H1 (cell line): Measurements from ENCODE around the gene CACNG4. TPM values are rescaled to one million over a fixed set of nuclear protein-coding genes. Genes with fewer than 3 reads are reported as not detected.

ENCODE experiments used
- CTCF ChIA-PET: fragments of 300-600 bp; sonication (Branson Sonifier 250); formaldehyde crosslinking; loops from one replicate; lab custom pipeline; 2021; ENCODE audit not compliant: partially characterized antibody; lab: Charles Lee
- POLR2A ChIA-PET: fragments of 300-600 bp; sonication (Branson Sonifier 250); formaldehyde crosslinking; loops from one replicate; lab custom pipeline; 2021; ENCODE audit warnings: inconsistent platforms; ENCODE audit not compliant: partially characterized antibody; lab: Charles Lee
- DNase-seq, 2 experiments: peaks; one replicate each; pipeline versions ENCODE4 v3.0.0 to v3.0.0-alpha.2; 2010 to 2022; ENCODE audit warnings: low spot score in 2 of 2, low read depth in 1 of 2, mixed read lengths in 1 of 2
- FAIRE-seq: peaks from 2 replicates; lab custom pipeline; 2011; peaks lifted over from hg19 to GRCh38; lab: Jason Lieb, UNC
- H2AFZ ChIP-seq: 2 replicates; pipeline ENCODE4 v1.8.1; 2012; ENCODE audit warnings: low read length, inconsistent platforms
- H2AK5ac ChIP-seq: 2 replicates; pipeline ENCODE4 v1.6.1; 2013; ENCODE audit warnings: low read depth, low read length
- H2BK120ac ChIP-seq: replicated peaks from 2 replicates; pipeline ENCODE3; 2013; ENCODE audit warnings: low read depth, low read length, inconsistent platforms
- H2BK12ac ChIP-seq: 2 replicates; pipeline ENCODE4 v1.6.1; 2013; ENCODE audit warnings: low read depth, low read length
- H2BK15ac ChIP-seq: 2 replicates; pipeline ENCODE4 v1.6.1; 2013; ENCODE audit warnings: low read length
- H2BK20ac ChIP-seq: 2 replicates; pipeline ENCODE4 v1.6.1; 2013; ENCODE audit warnings: low read length
- H2BK5ac ChIP-seq: 2 replicates; pipeline ENCODE4 v1.6.1; 2013; ENCODE audit warnings: low read depth, low read length
- H3K14ac ChIP-seq: 2 replicates; pipeline ENCODE4 v1.6.1; 2013; ENCODE audit warnings: inconsistent platforms; ENCODE audit not compliant: insufficient read length
- H3K18ac ChIP-seq: 2 replicates; pipeline ENCODE4 v1.6.1; 2013; ENCODE audit warnings: low read length; ENCODE audit errors: extremely low read depth
- H3K23ac ChIP-seq: 2 replicates; pipeline ENCODE4 v1.6.1; 2013; ENCODE audit warnings: inconsistent platforms; ENCODE audit not compliant: insufficient read length
- H3K23me2 ChIP-seq: 2 replicates; pipeline ENCODE4 v1.6.1; 2013; ENCODE audit warnings: low read depth, low read length
- H3K27ac ChIP-seq: 2 replicates; pipeline ENCODE4 v1.6.1; 2011; ENCODE audit warnings: low read depth, low read length, inconsistent platforms
- H3K27me3 ChIP-seq, 4 experiments: replicated peaks in 1 of 4; 1 replicate in 1 of 4; 2 replicates in 3 of 4; pipeline versions ENCODE4 v1.6.1 to v1.8.1; 2011 to 2013; ENCODE audit warnings: low read length in 3 of 4, mild to moderate bottlenecking in 3 of 4, inconsistent platforms in 2 of 4, mixed read lengths in 2 of 4, moderate library complexity in 1 of 4; ENCODE audit not compliant: control insufficient read depth in 3 of 4, insufficient read depth in 3 of 4; ENCODE audit errors: extremely low read depth in 1 of 4
- H3K36me3 ChIP-seq, 4 experiments: 2 replicates each; pipeline versions ENCODE4 v1.6.1 to v1.8.1; 2011 to 2013; ENCODE audit warnings: mild to moderate bottlenecking in 4 of 4, low read length in 3 of 4, moderate library complexity in 2 of 4, control low read depth in 1 of 4, inconsistent platforms in 1 of 4; ENCODE audit not compliant: insufficient read depth in 4 of 4, control insufficient read depth in 2 of 4
- H3K4ac ChIP-seq: replicated peaks from 2 replicates; pipeline ENCODE3; 2013; ENCODE audit warnings: low read length, low read depth, mixed read lengths, inconsistent platforms; ENCODE audit not compliant: insufficient read length
- H3K4me1 ChIP-seq, 4 experiments: replicated peaks in 1 of 4; 1 replicate in 1 of 4; 2 replicates in 3 of 4; pipeline versions ENCODE4 v1.6.1 to v1.8.1; 2011 to 2013; ENCODE audit warnings: low read length in 3 of 4, inconsistent platforms in 2 of 4, mixed read lengths in 1 of 4; ENCODE audit not compliant: insufficient read depth in 4 of 4, control insufficient read depth in 3 of 4
- H3K4me2 ChIP-seq, 2 experiments: 2 replicates each; pipeline versions ENCODE4 v1.6.1 to v1.8.1; 2011 to 2013; ENCODE audit warnings: low read depth in 2 of 2, low read length in 2 of 2, control low read depth in 1 of 2, inconsistent platforms in 1 of 2, mild to moderate bottlenecking in 1 of 2; ENCODE audit not compliant: insufficient read depth in 1 of 2
- H3K4me3 ChIP-seq, 4 experiments: fragments of 200-600, 300-600 bp in 1 of 4; sonication (generic), shearing (Covaris generic), sonication (Bioruptor Twin) in 1 of 4; 2 replicates each; pipeline versions ENCODE4 v1.5.1 to v1.8.1; 2011 to 2016; ENCODE audit warnings: low read length in 4 of 4, low read depth in 3 of 4, control low read depth in 2 of 4, inconsistent platforms in 2 of 4, mild to moderate bottlenecking in 2 of 4, mixed read lengths in 1 of 4, moderate library complexity in 1 of 4; ENCODE audit not compliant: insufficient read depth in 2 of 4; ENCODE audit errors: extremely low read depth in 1 of 4
- H3K56ac ChIP-seq: replicated peaks from 2 replicates; pipeline ENCODE3; 2013; ENCODE audit warnings: low read depth, mild to moderate bottlenecking, mixed read lengths, low read length, inconsistent platforms; ENCODE audit not compliant: insufficient read length
- H3K79me1 ChIP-seq: 2 replicates; pipeline ENCODE4 v1.6.1; 2013; ENCODE audit warnings: low read depth, low read length, control low read depth
- H3K79me2 ChIP-seq, 2 experiments: 2 replicates each; pipeline versions ENCODE4 v1.6.1 to v1.8.1; 2012 to 2013; ENCODE audit warnings: low read length in 2 of 2, mild to moderate bottlenecking in 2 of 2, inconsistent platforms in 1 of 2; ENCODE audit not compliant: insufficient read depth in 2 of 2, control insufficient read depth in 1 of 2
- H3K9ac ChIP-seq, 4 experiments: replicated peaks in 1 of 4; 1 replicate in 1 of 4; 2 replicates in 3 of 4; pipeline versions ENCODE4 v1.6.1 to v1.8.1; 2011 to 2013; ENCODE audit warnings: low read depth in 3 of 4, low read length in 3 of 4, control low read depth in 2 of 4, mild to moderate bottlenecking in 2 of 4, moderate library complexity in 2 of 4, inconsistent platforms in 1 of 4; ENCODE audit errors: extremely low read depth in 1 of 4
- H3K9me3 ChIP-seq, 2 experiments: 2 replicates each; pipeline versions ENCODE4 v1.6.1 to v1.8.1; 2012 to 2013; ENCODE audit warnings: mild to moderate bottlenecking in 2 of 2, moderate library complexity in 2 of 2, control low read depth in 1 of 2, inconsistent platforms in 1 of 2, low read depth in 1 of 2, low read length in 1 of 2, mixed read lengths in 1 of 2; ENCODE audit not compliant: insufficient read depth in 2 of 2
- H4K20me1 ChIP-seq, 2 experiments: replicated peaks in 1 of 2; 2 replicates each; pipeline versions ENCODE3 to v1.8.1; 2011 to 2013; ENCODE audit warnings: inconsistent platforms in 2 of 2, low read length in 2 of 2, mild to moderate bottlenecking in 1 of 2; ENCODE audit not compliant: insufficient read depth in 2 of 2, control insufficient read depth in 1 of 2
- H4K5ac ChIP-seq: 2 replicates; pipeline ENCODE4 v1.6.1; 2013; ENCODE audit warnings: low read length, low read depth, mixed read lengths, inconsistent platforms; ENCODE audit not compliant: insufficient read length
- H4K8ac ChIP-seq: 2 replicates; pipeline ENCODE4 v1.8.0; 2013; ENCODE audit warnings: mild to moderate bottlenecking, moderate library complexity, low read length, inconsistent platforms; ENCODE audit not compliant: insufficient read depth; ENCODE audit errors: extremely low read depth
- H4K91ac ChIP-seq: replicated peaks from 2 replicates; pipeline ENCODE3; 2013; ENCODE audit warnings: low read length, mixed read lengths, inconsistent platforms; ENCODE audit not compliant: insufficient read length
- CREB1 ChIP-seq: IDR thresholded peaks from 2 replicates; pipeline ENCODE4 v1.6.1; 2012; ENCODE audit warnings: inconsistent platforms
- POU5F1 ChIP-seq: IDR thresholded peaks from 2 replicates; pipeline ENCODE4 v1.6.1; 2011; ENCODE audit warnings: low read depth, mild to moderate bottlenecking, low read length, moderate library complexity
- SIN3A ChIP-seq, 2 experiments: IDR thresholded peaks in 1 of 2; conservative IDR thresholded peaks in 1 of 2; 2 replicates each; pipeline ENCODE4 v1.6.1; 2011 to 2012; ENCODE audit warnings: low read length in 2 of 2, improper control_type of control experiment in 1 of 2, low read depth in 1 of 2, mild to moderate bottlenecking in 1 of 2
- SIRT6 ChIP-seq: IDR thresholded peaks from one replicate; pipeline ENCODE4 v1.7.1; 2012; ENCODE audit warnings: low read length, inconsistent platforms
- TCF12 ChIP-seq: IDR thresholded peaks from 2 replicates; pipeline ENCODE4 v1.6.1; 2011; ENCODE audit warnings: low read depth, mild to moderate bottlenecking, low read length
- TEAD4 ChIP-seq: IDR thresholded peaks from 2 replicates; pipeline ENCODE4 v1.6.1; 2012; ENCODE audit warnings: low read depth, low read length, inconsistent platforms, mixed read lengths
- WGBS, 2 experiments: shearing (Covaris generic) in 1 of 2; methylation state at CpG; one replicate each; pipeline versions ENCODE4 v1.1.6 to v1.1.7; 2013 to 2015; ENCODE audit warnings: low lambda C conversion rate in 2 of 2, mixed read lengths in 2 of 2, inconsistent platforms in 1 of 2, low coverage in 1 of 2, missing lambda C conversion rate in 1 of 2; ENCODE audit not compliant: insufficient replicate concordance in 2 of 2, insufficient coverage in 1 of 2, insufficient read length in 1 of 2; ENCODE audit errors: extremely low coverage in 1 of 2, missing lambda C conversion rate in 1 of 2; 5-methylcytosine and 5-hydroxymethylcytosine counted together
- polyA plus RNA-seq, 7 experiments: library from polyadenylated mRNA; depleted of rRNA in 3 of 7; stranded (reverse) in 5 of 7; unstranded in 2 of 7; fragments of >200 nt in 5 of 7; fragments of 200-250 nt in 2 of 7; gene quantifications; 1 replicate in 5 of 7; 2 replicates in 1 of 7; 4 replicates in 1 of 7; pipeline versions ENCODE4 v1.2.1 to v1.2.3, GENCODE V29; 2011 to 2013; ENCODE audit warnings: missing spikeins in 2 of 7, mixed read lengths in 2 of 7
- total RNA-seq: library from RNA; stranded (reverse); fragmentation: NEBNext Ultra II Directional; extraction: Animal tissue kit (Norgen Biotek cat#: 25700); gene quantifications from 2 replicates; pipeline ENCODE4 v1.2.1, GENCODE V29; 2021

CACNG4 gene
- total and polyA plus RNA-seq, 2 of the 8 experiments (the other 6 are each of a cell fraction or from before 2014, with no cell fraction given): 3.6 to 5.6 TPM

DNA sequence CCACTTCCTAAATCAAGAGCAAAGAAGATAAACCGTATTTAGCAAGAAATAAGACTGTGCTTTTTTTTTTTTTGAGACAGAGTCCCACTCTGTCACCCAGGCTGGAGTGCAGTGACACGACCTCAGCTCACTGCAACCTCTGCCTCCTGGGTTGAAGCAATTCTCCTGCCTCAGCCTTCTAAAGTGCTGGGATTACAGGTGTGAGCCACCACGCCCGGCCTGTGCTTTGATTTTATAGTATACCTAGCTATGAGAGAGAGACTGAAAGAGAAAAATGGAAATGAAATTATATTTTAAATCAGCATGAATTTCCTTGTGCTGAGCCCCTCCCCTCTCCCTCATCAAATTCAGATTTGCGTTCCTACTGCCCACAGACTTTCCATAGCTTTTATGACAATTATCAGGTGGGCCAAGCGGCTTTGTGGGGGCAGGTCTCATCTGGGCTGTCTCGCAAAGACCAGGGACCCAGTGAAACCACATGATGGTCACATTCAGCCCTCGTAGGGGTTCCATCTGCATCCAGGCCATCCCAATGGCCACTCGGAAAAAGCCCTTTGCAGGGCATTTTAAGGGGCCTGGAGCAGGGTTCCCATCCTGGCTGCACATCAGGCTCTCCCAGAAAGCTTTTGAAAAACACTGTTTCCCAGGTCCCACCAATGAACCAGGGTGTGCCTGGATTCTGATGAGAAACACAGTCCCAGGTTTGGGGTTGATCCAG lies 88.4 kb downstream of the CACNG4 start:
- Histone ChIP-seq H3K18ac (no peak overlapping the region), H3K4me1 (no peaks in the 10 kb centered on the region), H4K20me1 (no peaks in the 10 kb centered on the region), H2BK15ac (no peak overlapping the region), H2BK20ac (no peak overlapping the region), H3K4ac (no peak overlapping the region), H3K4me2 (no peak overlapping the region), H3K9me3 (peaks cover 3 to 13% of the 10 kb centered on the region in 2 experiments; a peak in 2 of 4 replicates), H3K14ac (no peak overlapping the region), H3K79me1 (no peaks in the 10 kb centered on the region), H3K79me2 (no peaks in the 10 kb centered on the region), H3K4me3 (no peak overlapping the region), H3K9ac (no peak overlapping the region), H3K27ac (no peak overlapping the region), H3K23me2 (peaks cover 2% of the 10 kb centered on the region; the same call in 1 of the 2 replicates), H2AK5ac (no peak overlapping the region), H2BK12ac (no peak overlapping the region), H2AFZ (no peak overlapping the region), H3K56ac (no peak overlapping the region), H3K27me3 (no peaks in the 10 kb centered on the region; a peak in 1 of 7 replicates), H2BK120ac (no peak overlapping the region), H4K5ac (no peak overlapping the region)
- ChIA-PET POLR2A (no interaction called here), CTCF (interaction anchor here (0.6 to 1.3 kb wide), 3 partner anchors 36 to 533 kb away, joined by 3 to 4 read pairs (median 3); no protein-coding TSS in a partner anchor)
- DNase-seq (no peak), FAIRE-seq (no peak)
- WGBS, 2 experiments: 87% methylated on average over 9 of the region's 9 CpGs; no CpG with 5 or more reads in 1 of the 2 experiments
- no peak for TF ChIP-seq TEAD4
- TF ChIP-seq SIN3A (conservative IDR thresholded peaks at IDR 0.05 in 1 of 2, IDR thresholded peaks at IDR 0.05 in 1 of 2; ENCODE audit: low read depth in 1 of 2, low read length in 2 of 2): no peak
- no peak for TF ChIP-seq CREB1
- no peak for TF ChIP-seq TCF12
- TF ChIP-seq POU5F1: no peak
- no peak for TF ChIP-seq SIRT6
- TF ChIP-seq, all 59 proteins: peak for 0
- Histone ChIP-seq H3K23ac (no peak overlapping the region), H4K91ac (no peak overlapping the region), H4K8ac (no peak overlapping the region), H2BK5ac (no peak overlapping the region), H3K36me3 (no peaks in the 10 kb centered on the region)
